GM18907 (cell line): Measurements from ENCODE around the gene ZC3H18.
A peak's percentile ranks its signal among the peaks of the same experiment; 100 is the strongest.
"Not testable (repeated sequence)": the region's sequence is repeated elsewhere in the genome, so short reads cannot be mapped to it uniquely, and the experiment has no call there.

Experiments used
- ATAC-seq: cut with Tn5 transposase; IDR thresholded peaks from one replicate; pipeline ENCODE4 v1.9.1; 2021; ENCODE audit warnings: mild to moderate bottlenecking, moderate library complexity; ENCODE audit not compliant: unreplicated experiment

The ZC3H18 gene

DNA sequence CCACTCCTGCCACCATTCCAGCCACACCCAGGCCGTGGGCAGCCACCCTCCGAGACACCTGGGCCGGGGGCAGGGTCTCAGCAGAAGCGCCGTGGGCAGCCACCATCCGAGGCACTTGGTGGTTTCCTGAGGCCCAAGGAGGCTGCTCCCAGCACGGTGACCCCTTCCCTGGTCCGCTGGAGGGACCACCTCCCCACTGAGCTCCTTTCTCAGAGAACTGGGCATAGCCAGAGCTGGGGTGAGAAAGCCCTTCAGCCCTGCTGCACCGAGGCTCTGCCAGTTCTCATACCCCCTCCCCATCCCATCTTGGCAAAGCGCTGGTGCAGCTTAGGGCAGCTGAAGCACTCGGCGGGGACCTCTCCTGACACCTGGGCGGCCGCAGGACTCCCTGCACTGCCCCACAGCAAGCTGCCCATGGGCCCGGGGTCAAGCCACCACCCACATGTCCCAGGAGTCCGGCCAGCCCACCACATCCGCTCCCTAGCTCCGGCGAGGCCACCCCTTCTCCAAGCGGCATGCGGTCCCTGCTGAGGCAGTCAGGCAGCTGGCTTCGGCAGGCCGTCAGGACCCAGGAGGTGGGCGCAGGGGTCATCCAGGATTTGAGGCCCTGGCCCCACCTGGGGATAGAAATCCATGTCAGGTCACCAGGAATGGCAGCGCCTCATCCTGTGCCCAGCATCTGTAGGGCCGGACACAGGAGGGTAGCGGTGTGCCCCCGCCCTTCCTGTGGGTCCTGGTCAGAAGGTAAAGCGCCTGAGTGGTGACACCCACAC is 82.0 kb downstream of the ZC3H18 start:
- ATAC-seq, result peak; percentile 5

DNA sequence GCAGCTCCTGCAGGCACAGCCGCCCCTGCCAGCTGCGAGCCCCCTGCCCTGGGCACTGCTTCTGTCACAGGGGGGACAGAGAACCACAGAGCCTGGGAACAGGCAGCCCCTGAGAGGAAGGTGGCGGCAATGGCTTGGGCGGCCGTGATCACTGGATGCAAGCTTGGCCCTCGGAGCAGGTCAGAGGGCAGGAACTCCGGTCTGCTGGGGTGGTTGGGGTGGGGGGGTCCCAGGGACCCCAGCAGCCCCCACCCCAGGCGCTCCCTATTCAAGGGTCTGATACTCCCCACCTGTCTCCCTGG is 82.5 kb downstream of the ZC3H18 start:
- no peak for ATAC-seq

DNA sequence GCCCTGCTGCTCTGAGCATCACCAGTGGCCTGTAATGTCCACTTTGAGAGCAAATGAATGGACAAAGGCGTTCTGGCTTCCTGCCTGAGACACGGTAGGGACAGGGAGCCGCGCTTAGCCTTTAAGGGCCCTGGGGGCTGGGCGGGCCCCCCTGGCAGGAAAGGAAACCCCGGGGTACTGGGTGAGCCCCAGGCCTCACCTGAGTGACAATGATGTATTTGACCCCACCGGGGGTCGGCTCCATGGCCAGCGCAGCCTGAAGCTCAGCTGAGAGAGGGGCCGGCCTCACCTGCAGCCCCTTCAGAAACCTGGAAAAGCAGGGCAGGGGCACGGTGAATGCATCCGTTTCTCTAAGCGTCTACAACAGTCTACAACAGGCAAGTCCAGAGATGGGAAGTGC is 82.9 kb downstream of the ZC3H18 start:
- ATAC-seq, result no peak

DNA sequence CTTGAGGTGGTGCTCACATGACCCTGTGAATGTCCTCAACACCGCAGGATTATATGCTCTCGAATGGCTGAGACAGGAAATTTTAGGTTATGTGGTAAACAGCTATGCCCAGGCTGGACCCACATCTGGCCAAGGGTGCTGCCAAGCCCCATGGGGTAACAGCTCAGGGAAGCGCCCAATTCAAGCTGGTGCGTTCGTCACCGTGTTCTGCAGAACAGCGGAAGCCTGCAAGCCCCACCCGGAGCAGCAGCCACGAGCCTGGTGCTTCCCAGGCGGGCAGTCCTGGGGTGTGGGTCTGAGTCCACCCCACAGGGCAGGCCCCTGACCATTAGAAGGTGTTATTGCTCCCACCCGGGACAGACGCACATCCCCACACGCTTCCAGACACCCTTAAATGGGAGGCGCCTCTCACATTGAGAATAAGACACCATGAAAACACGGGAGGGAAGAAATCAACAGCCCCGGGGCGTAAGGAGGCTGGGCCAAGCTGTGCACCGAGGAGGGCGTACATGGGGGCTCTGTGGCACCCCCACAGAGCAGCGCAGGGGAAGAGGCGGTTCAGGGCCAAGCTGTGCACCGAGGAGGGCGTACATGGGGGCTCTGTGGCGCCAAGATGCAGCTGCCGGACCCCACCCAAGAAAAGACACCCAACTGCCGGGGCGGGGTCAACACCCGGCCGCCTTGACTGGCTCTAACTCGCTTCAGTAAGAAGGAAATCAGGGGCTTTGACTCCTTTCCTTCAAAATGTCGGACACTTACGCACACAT is 83.6 kb downstream of the ZC3H18 start:
- ATAC-seq, result no peak

DNA sequence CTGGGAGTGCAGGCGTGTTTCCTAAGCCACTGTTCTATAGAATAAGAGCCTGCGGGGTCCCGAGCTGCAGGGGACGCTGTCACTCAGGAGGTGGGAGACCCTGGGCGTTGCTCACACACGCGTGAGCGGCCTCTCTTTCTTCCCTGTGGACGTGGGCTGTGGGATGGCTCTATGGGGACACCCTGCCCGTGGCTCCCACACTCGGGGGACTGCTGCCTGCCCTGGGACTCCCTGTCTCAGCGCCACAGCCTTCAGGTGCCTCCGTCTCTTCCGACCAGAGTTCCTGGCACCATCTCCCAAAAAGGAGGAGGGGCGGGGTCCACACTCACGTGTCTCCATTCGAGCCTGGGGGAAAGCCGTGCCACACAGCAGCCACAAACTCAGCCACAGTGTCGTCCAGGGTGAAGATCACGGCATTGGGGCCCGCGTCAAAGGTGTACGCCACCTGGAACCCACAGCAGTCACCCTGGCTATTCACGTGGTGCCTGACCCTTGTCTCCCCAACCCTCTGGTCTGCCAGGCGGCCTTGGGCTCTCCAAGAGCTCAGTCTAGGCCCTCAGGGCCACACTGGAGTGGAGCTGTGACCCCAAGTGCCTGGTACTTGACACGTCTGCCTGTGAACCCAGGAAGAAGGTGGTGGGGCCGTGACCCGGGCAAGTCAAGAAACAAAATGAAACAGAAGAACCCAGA is 84.3 kb downstream of the ZC3H18 start:
- ATAC-seq, result no peak

DNA sequence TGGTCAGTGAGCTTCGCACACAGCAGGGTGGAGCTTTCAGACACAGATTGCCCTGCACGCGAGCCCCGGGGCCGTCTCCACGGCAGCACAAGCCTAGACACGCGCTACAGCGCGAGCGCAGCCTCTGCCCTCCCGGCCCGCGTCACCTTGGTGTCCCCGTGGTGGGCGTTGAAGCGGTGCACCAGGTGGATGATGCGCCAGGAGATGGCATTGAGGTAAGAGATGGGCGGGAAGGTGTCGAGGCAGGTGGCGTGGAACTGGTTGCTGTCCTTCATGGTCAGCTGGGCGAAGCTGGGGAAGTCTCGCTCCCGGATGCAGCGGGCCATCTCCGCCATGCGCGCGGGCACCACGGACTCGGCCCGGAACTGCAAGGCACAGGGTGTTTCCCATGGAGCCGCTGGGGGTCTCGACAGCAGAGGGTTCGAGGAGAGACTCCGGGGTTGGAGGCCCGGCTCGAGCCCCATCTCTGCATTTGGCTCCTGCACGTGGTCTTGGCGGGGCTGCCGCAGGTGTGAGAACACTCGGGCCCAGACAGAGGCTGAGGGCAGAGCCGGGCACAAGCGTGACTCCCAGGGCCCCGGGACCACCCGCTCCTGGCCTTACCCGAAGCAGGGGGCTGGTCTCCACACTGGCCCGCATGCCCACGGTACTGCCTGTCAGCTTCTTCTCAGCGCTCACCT is 85.0 kb downstream of the ZC3H18 start:
- no peak for ATAC-seq

DNA sequence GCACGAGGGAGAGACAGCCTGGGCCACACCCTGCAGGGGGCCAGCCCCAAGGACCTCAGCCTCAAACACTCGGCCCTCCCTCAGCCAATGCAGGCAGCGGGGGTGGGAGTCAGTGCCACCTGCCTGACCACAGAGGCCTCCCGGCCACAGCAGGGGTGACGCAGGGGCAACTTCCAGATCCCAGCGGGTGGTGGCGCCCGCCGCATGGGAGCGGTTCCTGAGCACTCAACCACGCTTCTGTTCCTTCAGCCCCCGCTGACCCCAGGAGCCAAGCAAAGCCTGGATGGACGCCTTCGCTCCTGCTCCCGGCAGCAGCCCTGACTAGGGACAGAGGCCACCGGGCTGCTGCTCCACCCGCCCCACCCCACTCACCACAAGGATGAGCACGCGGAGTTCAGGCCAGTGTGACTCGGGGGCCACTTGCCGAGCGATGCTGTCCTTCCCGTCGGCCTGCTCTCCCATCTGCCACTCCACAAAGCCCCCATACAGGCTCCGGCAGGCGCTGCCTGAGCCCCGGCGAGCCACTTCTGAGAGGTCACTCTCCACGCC is 85.6 kb downstream of the ZC3H18 start:
- ATAC-seq, result no peak

DNA sequence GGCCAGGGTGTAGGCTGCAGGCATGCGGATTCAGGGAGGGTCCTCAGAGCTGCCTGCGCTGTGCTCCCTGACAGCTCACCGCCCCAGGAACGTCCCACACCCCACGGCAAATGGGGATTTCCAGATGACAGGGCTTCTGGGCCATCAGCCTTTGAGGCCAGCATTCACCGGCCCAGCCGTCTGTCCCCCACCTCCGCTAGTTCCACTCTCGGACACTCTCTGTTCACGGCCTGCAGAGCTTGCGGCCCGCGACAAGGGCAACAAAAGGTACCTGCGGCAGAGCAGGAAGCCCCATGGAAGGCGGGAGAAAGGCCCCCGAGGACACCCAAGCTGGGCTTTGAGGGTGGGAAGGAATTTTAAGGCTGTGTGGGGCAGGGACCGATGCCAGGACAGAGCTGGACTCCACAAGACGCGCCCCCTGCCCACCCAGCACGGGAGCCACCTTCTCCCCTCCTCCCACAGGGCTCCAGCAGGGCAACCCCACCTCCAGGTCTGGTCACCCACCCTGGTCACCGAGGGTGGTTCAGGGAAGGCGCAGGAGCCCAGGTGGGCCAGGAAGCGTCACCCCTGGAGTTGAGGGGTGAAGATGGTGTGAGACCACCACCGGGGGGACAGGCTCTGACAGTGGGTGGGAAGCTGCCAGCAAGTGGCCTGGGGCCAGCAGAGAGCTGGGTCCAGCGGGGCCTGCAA is 86.2 kb downstream of the ZC3H18 start:
- ATAC-seq, result no peak

DNA sequence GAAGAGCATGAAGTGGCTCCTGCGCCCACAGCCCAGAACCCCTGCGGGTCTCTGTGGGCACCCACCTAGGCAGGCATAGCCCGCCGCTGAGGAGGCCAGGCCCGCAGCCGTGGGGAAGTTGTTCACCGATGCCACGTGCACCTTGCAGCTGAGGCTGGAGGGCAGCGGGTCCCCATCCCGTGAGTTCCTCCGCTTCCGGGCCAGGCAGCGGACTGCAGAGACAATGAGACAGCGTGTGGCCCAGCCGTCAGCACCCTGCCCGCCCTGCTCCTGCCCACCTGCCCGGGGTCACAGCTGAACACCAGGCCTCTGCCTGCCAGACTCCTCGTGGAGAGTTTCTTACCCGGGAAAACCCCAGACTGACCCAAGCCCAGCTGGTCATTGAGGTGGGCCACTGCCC is 87.2 kb downstream of the ZC3H18 start:
- ATAC-seq, result no peak

DNA sequence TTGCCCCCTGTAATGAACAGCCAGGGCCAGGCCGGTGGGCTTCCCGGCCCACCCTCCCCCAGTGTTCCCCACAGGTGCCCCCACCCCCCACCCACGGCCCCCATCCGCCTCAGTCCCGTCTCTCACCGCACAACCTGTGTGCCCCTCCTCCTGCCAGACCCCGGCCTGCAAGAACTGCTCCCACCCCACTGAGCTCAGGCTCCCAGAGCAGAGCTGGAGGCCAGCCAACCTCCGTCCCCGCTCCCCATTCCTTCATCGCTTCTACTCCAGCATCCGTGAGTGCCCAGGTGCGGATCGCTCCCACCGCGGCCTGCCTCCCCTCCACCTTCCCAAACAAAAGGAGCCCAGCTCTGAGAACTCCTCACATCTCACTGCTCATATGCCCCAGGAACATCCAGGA is 88.5 kb downstream of the ZC3H18 start:
- no peak for ATAC-seq

DNA sequence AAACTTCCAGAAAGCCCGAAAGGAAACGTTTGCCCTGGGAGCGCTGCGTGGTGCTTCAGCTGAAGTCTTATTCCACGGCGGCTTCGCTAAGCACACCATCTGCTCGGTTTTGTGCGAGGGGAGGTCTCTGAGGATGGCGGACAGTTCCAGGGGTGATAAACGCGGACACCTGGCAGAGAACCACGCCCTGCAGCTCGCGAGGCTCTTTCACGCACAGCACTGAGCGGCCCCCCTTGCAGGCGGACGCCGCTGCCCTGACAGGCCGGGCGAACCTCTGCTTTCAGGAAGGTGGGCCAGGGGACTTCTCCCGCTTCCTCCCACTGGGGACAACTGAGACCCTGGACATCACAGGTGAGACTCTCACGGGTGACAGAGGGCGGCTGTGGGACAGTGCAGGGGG is 89.0 kb downstream of the ZC3H18 start:
- no peak for ATAC-seq

DNA sequence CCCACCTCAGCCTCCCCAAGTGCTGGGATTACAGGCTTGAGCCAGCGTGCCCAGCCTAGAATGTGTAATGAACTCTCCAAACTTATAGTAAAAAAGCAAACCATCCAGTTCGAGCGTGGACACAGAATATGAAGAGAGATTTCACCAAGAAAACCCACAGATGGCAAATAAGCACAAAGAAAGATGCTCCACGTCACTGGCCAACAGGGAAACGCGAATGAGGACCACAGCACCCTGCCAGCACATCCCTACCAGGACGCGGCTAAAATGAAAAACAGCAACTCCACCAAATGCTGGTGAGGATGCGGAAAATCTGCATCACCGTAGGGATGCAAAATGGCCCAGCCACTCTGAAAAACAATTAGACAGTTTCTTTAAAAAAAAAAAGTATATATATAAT is 91.3 kb downstream of the ZC3H18 start:
- no peak for ATAC-seq

DNA sequence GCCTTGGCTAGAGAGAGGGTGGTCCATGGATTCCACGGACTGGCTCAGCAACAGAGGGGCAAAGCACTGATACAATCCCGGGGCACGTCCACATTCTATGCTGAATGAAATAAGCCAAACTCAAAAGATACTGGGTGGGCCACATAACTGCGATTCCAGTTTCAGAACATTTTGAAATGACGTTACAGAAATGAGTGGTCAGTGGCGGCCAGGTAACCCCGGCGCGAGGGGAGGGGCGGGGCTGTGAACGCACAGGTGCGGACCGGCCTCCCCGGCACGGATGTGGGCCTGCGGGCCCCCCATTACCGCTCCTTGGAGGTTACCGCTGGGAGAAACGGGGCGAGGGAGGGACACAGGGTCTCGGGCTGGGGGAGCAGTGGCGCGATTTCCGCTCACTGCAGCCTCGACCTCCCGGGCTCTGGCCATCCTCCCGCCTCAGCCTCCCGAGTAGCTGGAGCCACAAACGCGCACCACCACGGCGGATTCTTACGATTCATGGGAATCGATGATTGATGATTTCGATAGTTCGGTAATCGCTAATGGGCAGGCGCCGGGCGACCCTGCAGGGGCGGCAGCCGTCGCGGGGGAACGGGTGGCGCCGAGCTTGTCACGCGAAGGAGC is 92.1 kb downstream of the ZC3H18 start:
- peak; percentile 9 for ATAC-seq

DNA sequence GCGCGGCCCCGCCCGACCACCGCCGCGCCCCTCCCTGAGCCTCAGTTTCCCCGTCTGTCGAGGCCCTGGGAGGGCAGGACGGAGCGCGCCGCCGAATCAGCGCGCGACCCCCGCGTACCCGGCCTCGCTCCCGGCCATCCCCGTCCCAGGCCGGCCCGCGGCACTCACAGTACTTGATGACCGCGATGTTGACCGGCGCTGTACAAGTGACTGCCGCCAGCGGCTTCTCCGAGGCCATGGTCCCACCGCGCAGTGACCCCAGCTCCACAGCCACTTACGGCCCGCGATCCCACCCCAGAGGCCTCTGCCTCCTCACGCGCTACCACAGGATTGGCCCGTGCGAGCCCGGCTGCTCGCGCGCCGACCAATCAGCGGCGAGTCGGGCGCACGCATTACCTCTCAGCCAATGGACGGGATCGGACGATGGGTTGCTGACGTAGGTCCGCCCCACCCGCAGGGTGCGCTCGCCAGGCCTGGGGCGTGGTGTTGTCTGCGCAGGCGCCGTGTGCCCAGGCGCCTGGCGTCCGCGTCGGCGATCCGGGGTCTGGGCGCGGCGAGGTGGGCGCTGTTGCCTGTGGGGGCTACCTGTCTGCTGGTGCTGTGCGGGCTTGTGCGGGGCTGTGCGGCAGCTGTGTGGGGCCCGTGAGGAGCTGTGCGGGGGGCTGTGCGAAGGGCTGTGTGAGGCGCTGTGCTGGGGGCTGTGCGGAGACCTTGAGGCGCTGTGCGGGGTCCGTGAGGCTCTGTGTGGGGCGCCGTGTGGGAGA is 92.8 kb downstream of the ZC3H18 start, which contains the start of gene MVD:
MVD (minus strand) TSS at position 249 of the 764 bp plus-strand sequence; CDS start at position 238, 11 bp downstream.
- peak; percentile 89 for ATAC-seq

DNA sequence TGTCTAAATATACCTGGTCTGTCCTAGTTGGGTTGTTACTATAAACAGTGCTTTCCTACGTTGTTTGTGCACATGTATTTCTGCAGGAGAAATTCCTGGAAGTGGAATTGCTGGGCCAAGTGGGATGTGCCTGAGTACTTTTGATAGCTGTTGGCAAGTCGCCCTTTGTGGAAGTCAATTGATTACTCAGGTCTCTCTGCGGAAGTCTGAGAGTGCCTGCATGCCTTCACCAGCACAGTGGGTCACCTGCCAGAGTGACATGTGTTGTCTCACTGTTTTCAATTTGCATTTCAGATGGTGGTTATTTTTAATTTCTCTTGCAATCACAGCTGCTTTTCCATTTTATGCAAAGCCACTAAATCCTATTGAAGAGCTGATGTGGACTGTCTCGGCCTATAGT is 94.9 kb downstream of the ZC3H18 start:
- no peak for ATAC-seq

DNA sequence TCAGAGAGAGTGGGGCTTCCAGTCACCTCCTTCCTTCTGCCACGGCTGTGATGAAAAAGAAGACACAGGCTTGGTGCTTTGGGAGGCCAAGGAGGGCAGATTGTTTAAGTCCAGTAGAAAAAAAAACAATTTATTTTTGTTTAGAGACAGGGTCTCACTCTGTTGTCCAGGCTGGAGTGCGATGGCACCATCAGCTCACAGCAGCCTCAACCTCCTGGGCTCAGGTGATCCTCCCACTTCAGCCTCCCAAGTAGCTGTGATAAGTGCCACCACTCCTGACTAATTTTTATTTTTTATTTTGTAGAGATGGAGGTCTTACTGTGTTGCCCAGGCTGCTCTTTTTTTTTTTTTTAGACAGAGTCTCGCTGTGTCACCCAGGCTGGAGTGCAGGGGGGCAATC is 95.4 kb downstream of the ZC3H18 start:
- no peak for ATAC-seq

DNA sequence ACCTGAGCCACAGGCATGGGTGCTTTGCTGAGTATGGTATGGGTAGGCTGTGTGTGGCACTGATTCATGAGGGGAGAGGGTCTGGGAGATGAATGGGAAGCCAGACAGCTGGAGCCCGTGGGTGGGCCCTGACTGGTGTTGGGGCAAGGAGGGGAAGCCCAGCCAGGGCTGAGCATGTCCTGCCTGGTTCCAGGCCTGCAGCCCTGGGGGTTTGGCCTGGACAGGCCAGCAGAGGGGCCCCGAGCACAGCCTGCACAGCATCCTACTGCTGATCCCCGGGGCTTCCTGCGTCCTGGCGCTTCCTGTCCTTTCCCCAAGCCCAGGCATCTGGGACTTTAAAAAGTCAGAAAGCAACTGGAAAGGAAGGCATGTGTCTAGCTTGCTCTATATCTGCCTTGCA is 97.3 kb downstream of the ZC3H18 start:
- no peak for ATAC-seq

DNA sequence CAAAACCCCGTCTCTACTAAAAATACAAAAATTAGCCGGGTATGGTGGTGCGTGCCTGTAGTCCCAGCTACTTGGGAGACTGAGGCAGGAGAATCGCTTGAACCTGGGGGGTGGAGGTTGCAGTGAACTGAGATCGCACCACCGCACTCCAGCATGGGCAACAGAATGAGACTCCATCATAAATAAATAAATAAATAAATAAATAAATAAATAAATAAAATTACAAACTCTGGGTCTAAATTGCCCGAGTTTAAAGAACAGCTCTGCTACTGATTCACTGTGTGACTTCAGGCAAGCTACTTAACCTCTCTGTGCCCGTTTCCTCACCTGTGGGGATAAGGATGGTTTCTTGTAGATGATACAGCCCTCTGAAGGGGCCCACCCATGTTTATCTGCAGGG is 99.3 kb downstream of the ZC3H18 start:
- not testable (repeated sequence) for ATAC-seq

DNA sequence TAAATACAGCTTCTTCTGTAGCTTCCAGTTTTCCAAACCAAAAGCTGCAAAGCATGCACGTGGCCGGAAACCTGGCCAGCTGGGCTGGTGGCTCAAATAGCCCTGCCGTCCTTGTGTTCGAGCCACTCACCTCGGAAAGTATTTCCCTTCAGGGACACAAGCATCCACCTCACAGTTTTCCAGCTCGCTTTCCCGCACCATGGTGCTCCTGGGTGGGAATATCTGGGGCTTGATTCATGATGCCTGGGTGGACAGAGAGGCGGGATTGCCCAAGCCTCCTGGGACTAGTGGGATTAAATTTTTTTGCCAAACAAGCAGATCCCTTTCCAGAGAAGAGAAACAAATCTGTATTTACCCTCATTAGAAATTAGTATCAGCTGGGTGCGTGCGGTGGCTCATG is 99.8 kb downstream of the ZC3H18 start:
- ATAC-seq, result no peak
